ENCODE measurements around the gene RFESD.

RFESD gene

DNA sequence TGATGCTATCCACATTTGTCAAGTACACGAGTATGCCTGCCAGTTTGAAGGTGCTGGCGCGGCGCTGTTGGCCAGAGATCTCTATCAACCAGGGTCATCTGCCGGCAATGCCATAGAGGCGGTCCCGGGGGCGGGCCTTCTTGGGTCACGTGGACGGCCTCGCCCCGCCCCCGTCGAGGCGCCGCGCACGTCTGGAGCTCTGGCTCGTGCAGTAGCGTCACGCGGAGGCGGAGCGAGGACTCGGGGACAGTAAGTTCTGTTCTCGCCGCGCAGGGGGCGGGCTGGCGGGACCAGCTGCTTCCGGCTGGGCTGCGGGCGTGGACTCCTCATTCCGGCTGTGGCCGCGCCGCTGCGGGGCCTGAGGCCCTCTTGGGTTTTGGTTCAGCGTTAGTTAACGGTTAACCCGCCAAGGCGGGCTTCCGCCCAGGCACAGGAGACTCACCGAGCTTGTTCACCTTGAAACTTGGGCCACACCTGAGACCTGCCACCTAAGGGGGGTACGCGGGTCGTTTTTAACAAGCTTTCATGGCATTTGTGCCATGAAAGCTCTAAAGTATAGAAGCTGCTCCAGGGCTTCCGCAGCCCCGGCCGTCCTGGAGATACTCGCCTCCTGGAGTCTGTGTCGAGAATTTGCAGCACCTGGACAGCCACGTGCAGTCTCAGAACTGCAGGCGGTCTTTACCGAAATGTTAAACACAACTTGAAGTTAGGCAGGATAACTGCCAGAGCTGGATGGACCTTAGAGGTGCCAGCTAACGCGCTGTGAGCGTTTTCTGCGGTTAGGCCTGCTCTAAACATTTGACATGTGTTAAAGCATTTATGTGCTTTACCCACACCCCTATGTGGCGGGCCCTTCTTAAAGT is at the start of gene RFESD:
RFESD (plus strand) TSS at position 209 of the 863 bp plus-strand sequence. CDS start 5,495 bp downstream, outside the sequence.
- FAIRE-seq, result peak; percentile 60

- no peak for FAIRE-seq
Measured at GRCh38 chr5:95599252-95599651, 47.3 kb upstream of the RFESD start.

- FAIRE-seq, result no peak
Measured at GRCh38 chr5:95600557-95600956, 46.0 kb upstream of the RFESD start.

- FAIRE-seq, result no peak
Measured at GRCh38 chr5:95605786-95606185, 40.8 kb upstream of the RFESD start.

DNA sequence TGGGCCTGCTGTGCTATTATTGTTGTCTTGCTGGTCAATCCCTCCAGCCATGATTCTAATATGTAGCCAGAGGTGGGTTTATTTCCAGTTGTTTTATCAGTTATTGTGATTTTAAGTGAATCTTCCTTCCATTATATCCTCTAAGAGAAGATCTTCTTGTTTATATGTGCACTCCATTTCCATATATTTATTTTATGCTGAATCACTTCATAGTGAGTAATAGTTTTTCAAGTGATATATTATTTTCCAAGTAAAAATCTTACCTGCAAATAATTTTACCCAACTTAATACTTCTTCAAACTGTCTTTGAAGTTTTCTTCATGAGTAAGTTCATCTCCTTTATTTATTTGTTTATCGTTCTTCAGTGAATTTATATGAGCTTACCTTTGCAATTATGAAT is 40.2 kb upstream of the RFESD start:
- FAIRE-seq, result no peak

DNA sequence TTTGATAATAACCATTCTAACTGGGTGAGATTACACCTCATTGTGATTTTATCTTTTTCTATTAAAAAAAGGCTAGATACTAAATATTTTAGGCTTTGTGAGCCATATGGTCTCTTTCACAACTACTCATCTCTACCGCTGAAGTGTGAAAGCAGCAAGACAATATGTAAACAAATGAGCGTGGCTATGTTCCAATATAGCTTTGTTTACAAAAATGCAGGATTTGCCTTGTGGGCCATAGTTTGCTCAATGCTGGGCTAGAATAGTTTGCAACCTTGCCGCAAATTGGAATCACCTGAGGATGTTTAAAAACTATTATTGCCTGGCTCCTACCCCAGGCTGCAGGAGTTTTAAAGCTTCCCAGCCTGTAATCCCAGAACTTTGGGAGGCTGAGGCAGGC is 36.9 kb upstream of the RFESD start:
- FAIRE-seq, result no peak

DNA sequence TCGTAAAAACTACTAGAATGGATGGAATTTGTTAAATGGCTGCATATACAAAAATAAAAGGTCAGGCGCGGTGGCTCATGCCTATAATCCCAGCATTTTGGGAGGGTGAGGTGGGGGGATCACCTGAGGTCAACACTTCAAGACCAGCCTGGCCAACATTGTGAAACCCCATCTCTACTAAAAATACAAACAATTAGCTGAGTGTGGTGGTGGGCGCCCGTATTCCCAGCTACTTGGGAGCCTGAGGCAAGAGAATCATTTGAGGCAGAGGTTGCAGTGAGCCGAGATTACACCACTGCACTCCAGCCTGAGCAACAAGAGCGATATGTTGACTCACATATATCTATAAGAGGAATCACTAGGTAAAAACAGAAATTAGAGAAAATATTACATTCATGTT is 36.0 kb upstream of the RFESD start:
- no peak for FAIRE-seq

DNA sequence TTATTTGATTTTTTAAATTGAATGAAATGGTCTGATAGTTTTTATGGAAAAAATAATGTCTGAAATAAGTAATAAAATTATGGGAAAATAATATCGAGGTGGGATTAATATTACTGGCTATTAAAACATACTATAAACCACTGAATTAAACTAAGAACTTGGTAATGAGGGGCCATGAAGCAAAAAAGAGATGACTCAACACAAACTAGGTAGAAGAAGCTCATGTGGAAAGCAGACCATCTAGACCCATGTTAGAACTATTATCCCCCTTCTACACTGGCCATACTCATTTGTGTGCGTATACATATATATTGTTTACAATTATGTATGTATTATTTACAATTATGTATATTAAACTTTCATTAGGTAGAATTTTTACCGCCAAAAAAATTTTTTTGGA is 35.2 kb upstream of the RFESD start:
- no peak for FAIRE-seq

- no peak for FAIRE-seq
Measured at GRCh38 chr5:95613514-95613913, 33.1 kb upstream of the RFESD start.

DNA sequence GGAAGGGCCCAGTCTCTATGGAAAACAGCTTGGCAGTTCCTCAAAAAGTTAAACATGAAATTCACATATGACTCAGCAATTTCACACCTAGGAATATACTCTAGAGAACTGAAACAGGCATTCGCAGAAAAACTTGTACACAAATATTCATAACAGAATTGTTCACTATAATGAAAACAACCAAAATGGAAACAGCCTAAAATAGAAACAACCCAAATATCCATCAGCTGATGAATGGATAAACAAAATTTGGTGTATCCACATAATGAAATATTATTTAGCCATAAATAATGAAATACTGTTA is 31.5 kb upstream of the RFESD start:
- no peak for FAIRE-seq

DNA sequence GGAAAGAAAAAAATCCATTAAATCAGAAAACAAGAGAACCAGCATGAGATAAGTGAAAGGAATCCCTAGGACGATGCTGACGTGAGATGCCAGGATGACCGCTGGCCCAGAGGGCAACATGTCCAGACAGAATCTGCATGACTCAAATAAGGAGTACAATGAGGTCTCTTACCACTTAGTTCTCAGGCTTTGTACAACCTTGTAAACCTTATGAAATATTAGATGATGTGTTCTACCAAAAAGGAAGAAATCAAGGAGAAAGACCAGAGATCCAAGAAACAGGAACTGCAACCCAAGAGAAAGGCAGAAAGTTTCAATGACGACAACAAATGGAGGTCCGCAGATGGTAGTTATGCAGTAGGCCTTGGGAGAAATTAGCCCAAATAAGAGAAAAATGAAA is 29.5 kb upstream of the RFESD start:
- FAIRE-seq, result no peak

- FAIRE-seq, result no peak
Measured at GRCh38 chr5:95619096-95619495, 27.5 kb upstream of the RFESD start.

DNA sequence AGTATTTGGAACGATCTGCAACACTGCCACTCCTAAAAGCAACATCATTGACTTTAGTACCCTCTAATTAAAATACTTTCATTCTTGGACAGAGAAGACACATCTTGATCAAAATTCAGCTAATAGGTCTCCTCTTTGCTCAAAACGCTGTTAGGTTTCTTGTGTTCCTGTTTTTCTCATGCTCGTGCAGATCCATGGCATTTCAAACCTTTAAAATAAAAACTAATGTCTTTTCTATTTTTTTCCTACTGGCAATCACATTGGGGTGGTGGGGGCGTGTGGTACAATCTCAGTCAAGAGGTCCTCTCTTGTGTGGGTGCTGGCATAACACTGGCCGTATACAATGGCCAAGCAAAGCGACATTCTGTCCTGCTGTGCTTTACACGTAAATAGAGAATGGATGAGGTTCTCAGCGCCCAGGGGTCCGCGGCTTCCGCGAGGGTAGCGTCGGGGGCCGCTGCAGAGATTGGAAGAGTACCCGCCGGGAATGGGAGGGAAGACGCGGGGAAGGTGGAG is 27.0 kb upstream of the RFESD start:
- no peak for FAIRE-seq

- FAIRE-seq, result no peak
Measured at GRCh38 chr5:95620030-95620869, 26.3 kb upstream of the RFESD start, which contains the start of gene GPR150. Gene GPR150 (plus strand): TSS chr5:95620087. CDS start chr5:95620276, 189 bp downstream.

DNA sequence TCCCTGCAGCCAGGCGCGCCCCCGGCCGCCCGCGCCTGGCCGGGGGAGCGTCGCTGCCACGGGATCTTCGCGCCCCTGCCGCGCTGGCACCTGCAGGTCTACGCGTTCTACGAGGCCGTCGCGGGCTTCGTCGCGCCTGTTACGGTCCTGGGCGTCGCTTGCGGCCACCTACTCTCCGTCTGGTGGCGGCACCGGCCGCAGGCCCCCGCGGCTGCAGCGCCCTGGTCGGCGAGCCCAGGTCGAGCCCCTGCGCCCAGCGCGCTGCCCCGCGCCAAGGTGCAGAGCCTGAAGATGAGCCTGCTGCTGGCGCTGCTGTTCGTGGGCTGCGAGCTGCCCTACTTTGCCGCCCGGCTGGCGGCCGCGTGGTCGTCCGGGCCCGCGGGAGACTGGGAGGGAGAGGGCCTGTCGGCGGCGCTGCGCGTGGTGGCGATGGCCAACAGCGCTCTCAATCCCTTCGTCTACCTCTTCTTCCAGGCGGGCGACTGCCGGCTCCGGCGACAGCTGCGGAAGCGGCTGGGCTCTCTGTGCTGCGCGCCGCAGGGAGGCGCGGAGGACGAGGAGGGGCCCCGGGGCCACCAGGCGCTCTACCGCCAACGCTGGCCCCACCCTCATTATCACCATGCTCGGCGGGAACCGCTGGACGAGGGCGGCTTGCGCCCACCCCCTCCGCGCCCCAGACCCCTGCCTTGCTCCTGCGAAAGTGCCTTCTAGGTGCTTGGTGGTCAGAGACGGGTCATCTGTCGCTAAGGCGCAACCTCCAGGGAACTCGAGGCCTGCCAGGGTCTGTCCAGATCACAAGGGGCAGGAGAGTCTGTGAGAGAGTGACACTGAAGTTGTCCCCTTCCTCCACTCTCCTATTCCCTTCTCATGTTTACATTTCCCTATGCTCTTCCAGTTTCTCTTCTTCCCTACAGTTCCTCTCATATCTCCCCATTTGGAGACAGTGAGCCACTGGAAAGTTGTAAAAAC is 25.4 kb upstream of the RFESD start:
- no peak for FAIRE-seq

GRCh38 chr5:95621839-95622629 is 24.5 kb upstream of the RFESD start:
- no peak for FAIRE-seq

DNA sequence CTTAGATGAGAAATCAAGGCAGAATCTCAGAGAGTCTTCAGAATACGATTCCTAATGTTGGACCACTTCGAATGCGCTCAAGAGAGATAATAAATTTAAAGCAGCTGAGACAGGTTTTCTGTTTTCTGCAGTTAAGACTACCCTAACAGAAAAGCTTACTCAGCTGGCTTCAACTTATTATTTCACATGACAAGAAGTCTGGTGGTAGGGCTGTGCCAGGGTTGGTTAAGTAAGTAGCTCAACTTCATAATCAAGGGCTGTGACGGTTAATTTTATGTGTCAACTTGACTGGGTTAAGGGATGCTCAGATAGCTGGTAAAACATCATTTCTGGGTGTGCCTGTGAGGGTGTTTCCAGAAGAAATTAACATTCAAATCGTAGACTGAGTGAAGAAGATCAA is 22.9 kb upstream of the RFESD start:
- FAIRE-seq, result no peak

DNA sequence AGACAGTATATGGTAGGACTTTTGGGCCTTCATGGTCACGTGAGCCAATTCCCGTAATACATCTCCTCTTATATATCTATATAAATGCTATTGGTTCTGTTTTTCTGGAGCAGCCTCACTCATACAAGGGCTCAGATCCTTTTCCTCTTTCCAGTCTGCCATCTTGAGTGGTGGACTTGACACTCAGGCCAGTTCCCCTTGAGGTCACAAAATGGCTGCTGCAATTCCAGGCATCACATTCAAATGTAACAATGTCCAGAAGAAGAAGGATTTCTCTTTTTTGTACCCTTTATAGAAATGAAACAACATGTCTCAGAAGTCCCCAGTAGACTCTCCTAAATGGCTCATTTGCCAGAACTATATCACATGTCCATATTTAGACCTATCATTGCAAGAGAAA is 22.2 kb upstream of the RFESD start:
- FAIRE-seq, result no peak

GRCh38 chr5:95626701-95627100 is 19.9 kb upstream of the RFESD start:
- FAIRE-seq, result no peak

- no peak for FAIRE-seq
Measured at GRCh38 chr5:95627971-95628810, 18.4 kb upstream of the RFESD start.

DNA sequence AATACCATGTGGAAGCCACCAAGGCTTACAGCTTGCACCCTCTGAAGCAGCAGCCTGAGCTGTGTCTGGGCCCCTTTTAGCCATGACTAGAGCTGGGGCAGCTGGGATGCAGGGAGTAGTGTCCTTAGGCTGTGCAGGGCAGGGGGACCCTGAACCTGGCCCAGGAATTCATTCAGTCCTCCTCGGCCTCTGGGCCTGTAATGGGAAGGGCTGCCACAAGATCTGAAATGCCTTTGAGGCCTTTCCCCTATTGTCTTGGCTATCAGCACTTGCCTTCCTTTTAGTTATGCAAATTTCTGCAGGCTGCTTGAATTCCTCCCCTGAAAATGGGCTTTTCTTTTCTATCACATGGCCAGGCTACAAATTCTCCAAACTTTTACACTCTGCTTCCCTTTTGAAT is 17.6 kb upstream of the RFESD start:
- FAIRE-seq, result no peak
